Left cardiac atrium (tissue), 4 donors: ENCODE data around the gene IER5L. TPM values are rescaled to one million over a fixed set of nuclear protein-coding genes. Genes with fewer than 3 reads are reported as not detected.

Experiments used
- ATAC-seq, 2 donors: fragments of 200-7000 bp; cut with Tn5 transposase; one replicate each; pipeline ENCODE4 v1.9.1; 2020; ENCODE audit warnings: mild to moderate bottlenecking in 2 of 2, moderate library complexity in 2 of 2
- DNase-seq: peaks from one replicate; pipeline ENCODE4 v3.0.0-alpha.2; 2020
- intact Hi-C, 2 donors: fragments of 100-400 bp; cut with DNase I; formaldehyde crosslinking; loops; one replicate each; pipeline versions ENCODE4 v1.14.1 to v1.15.1; 2022 to 2023
- long read RNA-seq: library from polyadenylated mRNA; unstranded; transcript quantifications from one replicate; pipeline ENCODE4 v2.0.0, GENCODE V29; 2021
- total RNA-seq, 2 donors: library from RNA; stranded (reverse); fragmentation: NEBNext Ultra II Directional; extraction: Animal tissue kit (Norgen Biotek cat#: 25700); gene quantifications; one replicate each; pipeline ENCODE4 v1.2.1, GENCODE V29; 2021
- donor health status: DM: no; HTN: yes; CAD: no.
- donor health status: DM: no; HTN: yes; CAD: no; lungs with severe emphysema.
- donor health status: DM: yes; HTN: yes; CAD: no.
- donor health status: Dilated cardiomyopathy.

The IER5L gene
- total RNA-seq: 10 to 100 TPM in 1 of 2 donors, 1 to 10 TPM in 1; 5.4 to 13.1 TPM
- long read RNA-seq: 0 reads

DNA sequence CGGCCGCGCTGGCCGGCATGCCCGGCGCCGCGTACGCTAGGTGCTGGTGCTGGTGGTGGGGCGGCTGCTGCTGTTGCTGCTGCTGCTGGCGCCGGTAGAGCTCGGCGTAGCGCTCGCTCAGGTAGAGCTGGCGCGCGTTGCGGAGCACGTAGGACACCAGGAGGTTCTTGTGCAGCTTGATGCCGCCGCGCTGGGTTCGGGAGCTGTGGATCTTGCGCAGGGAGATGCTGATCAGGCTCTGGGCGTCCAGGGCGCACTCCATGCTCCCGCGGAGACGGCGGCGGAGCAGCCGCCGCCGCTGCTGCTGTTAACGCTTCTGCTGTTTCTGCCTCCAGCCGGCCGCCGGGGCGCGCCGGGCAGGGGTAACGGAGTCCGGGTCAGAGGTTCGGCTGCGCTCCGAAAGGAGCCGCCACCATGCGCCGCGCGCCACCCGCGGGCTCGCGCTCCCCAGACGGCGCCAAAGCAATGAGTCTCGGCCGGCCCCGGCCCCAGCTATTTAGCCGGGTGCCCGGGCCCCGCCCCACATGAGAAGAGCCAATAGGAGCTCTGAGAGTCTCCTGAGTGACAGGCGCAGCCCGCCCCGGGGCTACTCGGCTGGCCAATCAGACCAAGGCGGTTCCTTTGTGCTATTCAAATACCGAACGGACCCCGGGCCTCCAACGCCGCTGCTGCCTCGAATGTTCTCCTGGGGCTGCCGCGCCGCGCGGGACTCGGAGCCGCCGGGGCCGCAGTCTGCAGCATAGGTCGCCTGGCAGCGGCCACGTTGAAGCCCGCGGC is at the start of gene IER5L:
IER5L (minus strand) TSS at position 471 of the 777 bp plus-strand sequence; CDS start at position 262, 209 bp downstream.
- intact Hi-C loops: loop anchor here (10.0 kb wide), 4 partner anchors 77 to 437 kb away; no protein-coding TSS in a partner anchor
- ATAC-seq (peak; percentile 82 to 86), DNase-seq (peak; percentile 96)

DNA sequence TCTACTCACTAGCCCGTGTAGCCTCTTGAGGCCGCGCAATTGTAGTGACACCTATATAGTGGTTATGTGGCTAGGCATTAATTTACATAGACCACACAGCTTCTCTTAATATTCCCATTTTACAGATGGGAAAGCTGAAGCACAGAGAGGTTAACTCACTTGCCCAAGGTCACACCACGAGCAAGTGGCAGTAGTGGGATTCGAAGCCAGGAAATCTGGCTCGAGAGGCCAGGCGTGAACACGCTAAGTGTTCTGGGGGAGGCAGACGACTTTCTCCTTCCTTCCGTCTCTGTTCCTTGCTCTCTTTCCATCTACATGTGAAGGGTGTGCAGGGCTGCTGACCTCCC is 49.8 kb upstream of the IER5L start:
- intact Hi-C loops: no loop called here
- DNase-seq (no peak), ATAC-seq (no peak)

DNA sequence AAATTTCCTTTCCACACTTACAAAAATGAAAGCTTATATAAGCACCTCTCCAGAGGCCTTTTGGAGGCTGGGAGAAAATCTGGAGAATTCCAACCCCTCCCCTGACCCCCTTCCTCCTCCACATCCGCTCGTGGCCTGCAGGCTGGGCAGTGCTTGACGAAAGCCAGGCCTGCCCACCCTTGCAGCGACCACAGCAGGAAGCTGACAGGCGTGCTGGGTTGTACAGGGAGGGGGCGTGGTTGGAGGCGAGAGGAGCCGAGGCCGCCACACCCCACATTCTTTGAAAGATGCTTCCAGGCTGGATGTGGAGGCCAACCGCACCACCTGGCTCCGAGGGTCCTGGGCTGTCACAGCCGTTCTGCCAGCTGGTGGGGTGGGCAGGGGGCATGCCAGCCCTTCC is 47.8 kb upstream of the IER5L start:
- intact Hi-C loops: no loop called here
- peak; percentile 93 to 95 for ATAC-seq

DNA sequence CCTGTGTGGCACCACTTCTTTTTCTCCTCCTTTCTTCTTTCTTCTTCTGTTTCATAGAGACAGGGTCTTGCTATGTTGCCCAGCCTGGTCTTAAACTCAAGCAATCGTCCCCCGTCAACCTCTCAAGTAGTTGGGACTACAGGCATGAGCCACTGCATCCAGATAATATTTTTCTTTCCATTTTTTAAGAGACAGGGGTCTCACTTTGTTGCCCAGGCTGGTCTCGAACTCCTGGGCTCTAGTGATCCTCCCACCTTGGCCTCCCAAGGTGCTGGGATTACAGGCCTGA is 47.4 kb upstream of the IER5L start:
- intact Hi-C loops: no loop called here
- ATAC-seq (no peak), DNase-seq (no peak)

More for the DNA sequence above, 47.8 kb upstream of the IER5L start:
- DNase-seq: peak; percentile 89

DNA sequence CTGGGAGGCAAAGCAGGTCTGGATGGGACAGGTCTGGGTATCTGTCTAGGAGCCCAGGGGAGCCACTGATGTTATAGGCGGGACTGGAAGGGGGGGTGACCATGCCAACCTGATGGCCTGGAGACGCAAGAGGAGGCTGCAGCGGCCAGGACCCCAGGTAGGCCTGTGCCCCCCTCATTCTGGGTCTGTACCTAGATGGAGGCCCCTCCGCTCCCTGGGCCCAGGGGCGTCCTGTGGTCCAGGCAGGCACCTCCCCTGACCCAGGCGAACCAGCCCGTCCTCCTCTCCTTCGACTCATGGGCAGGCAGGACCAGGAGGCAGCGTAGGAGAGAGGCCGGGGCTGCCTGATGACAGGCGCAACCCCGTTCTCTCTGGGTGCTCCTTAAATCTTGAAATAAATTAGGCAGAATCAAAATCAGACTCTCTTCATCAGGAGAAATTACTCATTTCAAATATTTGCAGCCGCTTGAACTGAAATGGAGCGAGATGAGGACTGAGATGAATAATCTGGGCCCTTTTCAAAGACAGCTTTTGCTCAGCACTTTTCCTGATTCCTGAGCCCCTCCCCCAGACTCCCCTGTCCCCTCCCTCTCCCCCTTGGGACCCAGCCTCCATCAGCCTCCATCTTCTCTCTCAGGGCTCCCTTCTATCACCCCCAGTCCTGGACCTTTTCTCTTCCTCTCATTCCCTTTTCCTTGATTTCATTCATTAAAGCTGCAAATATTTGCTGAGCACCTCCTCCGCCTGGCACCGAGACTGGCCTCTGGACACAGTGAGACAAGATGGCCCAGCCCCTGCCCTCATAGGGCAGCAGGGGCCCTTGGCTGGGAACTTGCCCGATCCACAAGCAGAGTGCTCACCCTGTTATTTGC is 46.8 kb upstream of the IER5L start:
- ATAC-seq: no peak
- DNase-seq: no peak
- intact Hi-C loops: no loop called here

DNA sequence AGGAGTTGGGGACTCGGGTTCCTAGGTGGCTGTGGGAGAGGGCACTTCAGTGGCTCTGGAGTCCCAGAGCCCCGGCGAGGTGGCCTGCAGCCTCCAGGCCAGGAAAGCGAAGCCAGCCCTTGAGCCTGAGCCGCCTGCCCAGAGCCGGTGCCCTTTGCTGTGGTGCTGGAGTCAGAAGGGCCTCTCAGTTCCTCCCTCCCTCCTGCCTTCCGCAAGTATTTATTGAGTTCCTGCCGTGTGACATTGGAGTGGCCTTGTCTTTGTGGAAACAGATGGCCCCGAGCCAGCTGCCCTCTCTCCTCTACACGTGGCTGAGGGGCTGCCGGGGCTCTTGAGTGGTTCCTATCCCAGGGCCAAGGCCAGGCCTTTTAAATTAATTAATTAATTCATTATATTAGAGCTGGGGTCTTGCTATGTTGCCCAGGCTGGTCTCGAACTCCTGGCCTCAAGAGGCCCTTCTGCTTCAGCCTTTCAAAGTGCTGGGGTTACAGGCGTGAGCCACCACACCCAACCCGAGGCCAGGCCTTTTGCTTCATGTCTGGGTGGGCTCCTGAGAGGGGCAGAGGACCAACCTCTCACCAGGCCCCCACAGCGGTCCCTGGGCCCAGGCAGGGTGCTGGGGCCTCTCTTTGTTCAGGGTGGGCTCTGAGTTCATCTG is 45.6 kb upstream of the IER5L start:
- DNase-seq: no peak
- no peak for ATAC-seq
- intact Hi-C loops: no loop called here

DNA sequence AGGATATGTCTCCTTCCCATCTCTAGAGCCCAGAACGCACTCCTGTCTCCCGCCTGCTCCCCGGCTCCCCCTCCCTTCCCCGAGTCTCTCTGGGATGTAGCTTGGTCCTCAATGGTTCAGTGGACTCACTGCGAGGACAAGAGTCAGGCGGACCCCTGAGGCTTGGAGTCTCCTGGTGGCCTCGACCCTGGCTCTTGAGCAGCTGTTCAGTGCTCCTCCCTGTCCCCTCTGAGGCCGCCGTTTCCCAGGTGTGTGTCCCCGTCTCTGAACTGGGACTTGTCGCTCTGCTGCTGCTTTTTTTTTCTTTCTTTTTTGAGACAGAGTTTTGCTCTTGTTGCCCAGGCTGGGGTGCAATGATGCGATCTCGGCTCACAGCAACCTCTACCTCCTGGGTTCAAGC is 44.8 kb upstream of the IER5L start:
- intact Hi-C loops: no loop called here
- DNase-seq (no peak), ATAC-seq (no peak)

DNA sequence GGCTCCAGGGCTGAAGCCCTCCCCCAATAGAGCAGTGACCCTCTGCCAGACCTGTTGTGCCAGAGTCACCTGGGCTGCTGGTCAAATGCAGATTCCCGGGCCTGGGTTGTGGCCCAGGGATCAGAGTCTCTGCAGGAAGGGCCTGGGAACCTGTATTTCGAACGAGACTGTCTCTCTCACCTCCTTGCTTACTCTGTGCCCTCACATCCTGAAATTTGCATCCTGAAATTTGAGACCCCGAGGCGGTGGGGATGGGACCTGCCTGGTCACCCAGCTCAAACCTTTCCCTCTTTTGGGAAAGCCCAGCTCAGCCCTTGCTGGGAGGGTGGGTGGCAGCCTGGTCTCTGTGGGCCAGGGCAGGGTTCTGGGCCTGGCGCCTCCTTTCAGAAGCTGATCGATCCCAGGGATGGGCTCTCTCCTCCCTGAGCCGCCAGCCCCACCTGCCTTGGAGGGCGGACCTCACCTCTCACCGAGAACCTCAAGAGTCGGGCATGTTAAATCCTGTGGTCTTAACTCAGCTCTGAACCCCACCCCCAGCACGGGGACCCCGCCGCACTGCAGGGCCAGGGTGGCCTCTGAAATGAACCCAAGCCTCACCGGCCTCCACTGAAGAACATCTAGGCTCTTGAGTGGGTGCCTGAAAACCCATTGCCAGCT is 44.0 kb upstream of the IER5L start:
- no peak for ATAC-seq

DNA sequence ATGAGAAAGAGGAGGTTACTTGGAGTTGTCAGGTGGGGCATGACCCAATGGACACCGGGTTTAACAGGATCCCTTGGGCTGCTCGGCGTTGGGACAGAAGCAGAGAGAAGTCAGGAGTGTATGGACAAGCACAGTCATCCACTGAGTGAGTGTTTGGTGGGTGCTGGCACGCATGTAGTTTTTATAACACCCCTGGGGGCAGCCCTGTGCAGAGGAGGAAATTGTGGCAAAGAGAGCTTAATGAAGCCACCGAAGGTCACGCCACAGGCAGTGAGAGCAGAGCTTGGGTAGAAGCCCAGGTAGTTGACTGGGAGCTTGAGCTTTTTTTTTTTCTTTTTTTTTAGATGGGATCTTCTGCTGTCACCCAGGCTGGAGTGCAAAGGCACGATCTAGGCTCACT is 43.2 kb upstream of the IER5L start:
- ATAC-seq (no peak), DNase-seq (no peak)
- intact Hi-C loops: no loop called here

More for the DNA sequence above, 44.0 kb upstream of the IER5L start:
- intact Hi-C loops: no loop called here
- DNase-seq: no peak

DNA sequence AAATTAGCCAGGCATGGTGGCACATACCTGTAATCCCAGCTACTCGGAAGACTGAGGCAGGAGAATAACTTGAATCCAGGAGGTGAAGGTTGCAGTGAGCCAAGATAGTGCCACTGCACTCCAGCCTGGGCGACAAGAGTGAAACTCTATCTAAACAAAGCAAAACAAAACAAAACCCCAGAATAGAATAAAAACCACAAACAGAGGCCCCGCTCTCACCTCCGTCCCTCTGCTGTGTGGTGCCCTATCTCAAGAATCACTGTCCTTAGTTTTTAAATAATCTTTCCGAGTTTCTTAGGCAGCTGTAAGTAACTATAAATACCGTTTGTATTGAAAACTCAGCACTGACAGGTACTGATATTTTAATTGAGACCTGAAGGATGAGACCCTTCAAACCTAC is 42.7 kb upstream of the IER5L start:
- ATAC-seq (no peak), DNase-seq (no peak)
- intact Hi-C loops: no loop called here

DNA sequence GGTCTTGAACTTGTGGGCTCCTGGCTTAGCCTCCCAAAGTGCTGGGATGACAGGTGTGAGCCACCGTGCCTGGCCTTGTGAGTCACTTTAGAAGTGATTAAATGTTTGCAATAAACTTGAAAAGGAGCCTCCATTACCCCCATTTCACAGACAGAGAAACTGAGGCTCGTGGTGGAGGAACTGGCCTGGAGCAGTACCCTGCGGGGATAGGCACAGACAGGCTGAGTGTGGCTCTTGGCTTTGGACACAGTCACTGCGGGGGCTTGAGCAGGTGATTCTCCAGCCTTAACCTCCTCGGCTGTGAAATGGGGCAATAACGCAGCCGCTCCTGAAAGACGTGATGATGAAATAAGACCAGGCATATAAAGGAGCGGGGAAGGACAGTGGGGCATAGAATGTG is 40.9 kb upstream of the IER5L start:
- DNase-seq (no peak), ATAC-seq (no peak)
- intact Hi-C loops: no loop called here

DNA sequence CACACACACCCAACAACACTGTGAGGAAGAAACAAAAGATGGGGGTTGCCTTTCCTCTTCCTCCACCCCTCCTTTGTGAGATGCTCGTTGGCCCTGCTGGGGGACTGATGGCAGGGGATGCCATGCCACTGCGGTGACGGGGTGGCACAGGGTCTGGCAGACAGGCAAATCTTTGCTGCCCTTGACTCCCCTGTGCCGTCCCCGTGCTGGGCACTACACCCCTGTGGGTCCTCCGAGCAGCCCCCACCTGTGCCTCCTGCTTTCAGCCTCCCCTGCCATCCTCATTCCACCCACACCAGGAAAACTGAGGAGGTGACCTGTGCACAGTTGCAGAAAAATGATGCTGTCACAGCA is 40.2 kb upstream of the IER5L start:
- DNase-seq (no peak), ATAC-seq (peak; percentile 6 to 8)
- intact Hi-C loops: no loop called here

DNA sequence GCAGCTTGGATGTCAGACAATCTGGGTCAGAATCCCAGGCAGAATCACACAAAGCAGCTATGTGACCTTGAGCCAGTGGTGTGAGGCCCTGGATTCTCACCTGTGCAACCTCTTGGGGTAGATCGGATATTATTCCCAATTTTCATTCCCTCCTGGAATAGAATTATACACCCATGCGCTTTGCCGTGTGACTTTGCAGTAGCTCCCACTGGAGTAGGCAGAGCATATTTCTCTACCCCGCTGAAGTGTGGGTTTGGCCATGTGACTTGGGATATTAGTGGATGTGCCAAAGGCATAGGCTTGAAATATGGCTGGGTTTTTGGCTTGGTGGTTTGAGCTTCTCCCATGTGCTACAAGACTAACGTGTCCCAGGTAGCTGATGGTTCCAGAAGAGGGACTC is 35.5 kb upstream of the IER5L start:
- DNase-seq (no peak), ATAC-seq (no peak)
- intact Hi-C loops: no loop called here

DNA sequence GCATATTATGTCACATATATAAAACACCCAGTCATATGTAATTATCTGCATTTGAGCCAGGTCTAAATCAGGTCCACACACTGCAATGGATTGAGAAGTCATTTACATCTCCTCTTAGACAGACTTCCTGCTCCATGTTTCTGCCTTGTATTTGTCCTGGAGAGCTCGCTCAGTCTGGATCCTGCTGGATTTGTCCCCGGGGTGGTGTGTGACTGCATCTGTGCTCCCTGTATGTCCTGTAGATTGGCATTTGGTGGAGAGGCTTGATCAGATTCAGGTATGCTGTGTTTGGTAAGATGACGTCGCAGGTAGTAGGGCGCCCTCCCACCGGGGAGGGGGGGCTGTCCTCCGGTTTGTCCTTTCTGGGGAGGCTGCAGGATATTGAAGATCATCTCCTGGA is 33.6 kb upstream of the IER5L start:
- ATAC-seq: no peak
- DNase-seq: no peak
- intact Hi-C loops: no loop called here

DNA sequence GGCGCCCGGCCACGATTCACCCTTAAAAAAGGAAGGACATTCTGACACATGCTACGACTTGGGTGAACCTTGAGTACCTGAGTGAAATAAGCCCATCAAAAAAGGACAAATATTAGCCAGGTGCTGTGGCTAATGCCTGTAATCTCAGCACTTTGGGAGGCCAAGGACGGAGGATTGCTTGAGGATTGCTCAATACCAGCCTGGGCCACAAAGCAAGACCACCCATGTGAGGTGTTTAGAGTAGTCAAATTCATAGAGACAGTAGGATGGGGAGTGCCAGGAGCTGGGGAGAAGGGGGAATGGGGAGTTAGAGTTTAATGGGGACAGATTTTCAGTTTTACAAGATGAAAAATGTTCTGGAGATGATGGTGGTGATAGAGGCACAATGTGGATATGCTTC is 32.1 kb upstream of the IER5L start:
- DNase-seq (no peak), ATAC-seq (no peak)
- intact Hi-C loops: no loop called here

DNA sequence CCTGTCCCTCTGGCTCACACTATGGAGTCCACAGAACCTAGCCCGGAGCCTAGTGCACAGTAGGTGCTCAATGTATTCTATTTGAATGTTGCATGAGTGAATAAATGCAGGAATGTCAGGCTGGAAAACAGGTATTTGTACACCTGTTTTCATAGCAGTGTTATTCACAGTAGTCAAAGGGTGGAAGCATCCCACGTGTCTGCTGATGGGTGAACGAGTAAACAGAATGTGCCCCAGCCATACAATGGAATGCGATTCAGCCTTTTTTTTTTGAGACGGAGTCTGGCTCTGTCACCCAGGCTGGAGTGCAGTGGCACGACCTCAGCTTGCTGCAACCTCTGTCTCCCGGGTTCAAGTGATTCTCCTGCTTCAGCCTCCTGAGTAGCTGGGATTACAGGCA is 31.5 kb upstream of the IER5L start:
- ATAC-seq (no peak), DNase-seq (no peak)
- intact Hi-C loops: no loop called here

DNA sequence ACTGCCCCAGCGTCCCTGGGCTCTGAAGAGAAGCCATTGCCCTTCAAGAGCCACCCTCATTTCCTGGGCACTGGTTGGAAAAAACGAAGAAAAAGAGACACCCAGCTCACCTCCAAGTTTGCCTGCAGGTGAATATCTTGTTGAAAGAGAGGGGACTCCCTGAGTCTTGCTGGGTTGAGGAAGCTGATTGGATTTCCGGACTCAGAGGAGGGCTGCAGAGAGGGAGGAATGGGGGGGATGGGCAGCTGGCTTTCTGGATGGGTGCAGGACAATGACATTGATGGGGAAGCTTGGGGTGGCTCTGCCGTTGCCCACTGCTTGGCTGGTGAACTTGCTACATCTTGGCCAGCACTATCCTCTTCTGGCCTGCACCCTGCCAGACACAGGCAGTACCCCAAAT is 31.0 kb upstream of the IER5L start:
- no peak for DNase-seq
- no peak for ATAC-seq
- intact Hi-C loops: no loop called here

DNA sequence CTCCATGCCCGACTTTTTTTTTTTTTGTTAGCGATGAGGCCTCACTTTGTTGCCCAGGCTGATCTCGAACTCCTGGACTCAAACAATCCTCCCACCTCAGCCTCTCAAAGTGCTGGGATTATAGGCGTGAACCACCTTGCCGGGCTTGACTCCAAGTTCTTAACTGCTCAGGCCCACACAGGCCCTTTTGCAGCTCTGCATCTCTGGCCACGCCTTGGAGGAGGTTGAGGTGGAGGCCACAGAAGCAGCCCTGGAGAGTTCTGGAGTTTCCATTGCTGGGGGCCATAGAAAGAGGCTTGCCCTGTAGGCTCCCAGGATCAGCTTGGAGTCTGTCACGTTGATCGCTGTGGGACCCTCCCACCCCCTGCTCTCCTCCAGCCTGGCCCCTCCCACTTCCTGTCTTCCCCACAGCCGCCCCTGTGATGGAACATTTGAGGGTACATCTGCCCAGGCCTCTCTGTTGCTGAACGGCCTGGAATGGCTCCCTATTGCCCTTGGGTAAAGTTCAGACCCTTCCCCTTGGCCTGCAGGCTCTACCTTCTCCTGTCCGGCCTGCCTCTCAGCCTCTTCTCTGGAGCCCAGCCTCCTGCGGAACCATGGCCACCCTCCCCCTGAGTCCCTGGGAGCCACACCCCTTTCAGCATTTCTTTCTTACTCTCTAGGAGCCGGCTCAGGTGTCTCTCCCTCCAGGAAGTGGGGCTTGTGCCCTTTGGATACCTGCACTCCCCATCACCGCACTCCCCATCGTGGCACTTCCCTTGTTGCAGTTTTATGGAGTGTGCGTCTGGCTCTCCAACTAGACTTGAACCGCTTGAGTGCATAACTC is 30.4 kb upstream of the IER5L start:
- no peak for DNase-seq
- no peak for ATAC-seq
- intact Hi-C loops: no loop called here

DNA sequence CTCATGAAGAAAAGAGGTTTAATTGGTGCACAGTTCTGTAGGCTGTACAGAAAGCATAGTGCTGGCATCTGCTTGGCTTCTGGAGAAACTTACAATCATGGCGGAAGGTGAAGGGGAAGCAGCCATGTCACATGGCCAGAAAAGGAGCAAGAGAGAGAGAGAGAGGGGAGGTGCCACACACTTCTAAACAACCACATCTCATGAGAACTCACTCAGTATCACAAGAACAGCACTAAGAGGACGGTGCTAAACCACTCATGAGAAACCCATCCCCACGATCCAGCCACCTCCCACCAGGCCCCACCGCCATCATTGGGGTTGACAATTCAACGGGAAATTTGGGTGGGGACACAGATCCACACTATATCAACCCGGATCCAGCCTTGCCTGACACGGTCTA is 28.8 kb upstream of the IER5L start:
- no peak for DNase-seq
- intact Hi-C loops: no loop called here

More for the DNA sequence above, 28.8 kb upstream of the IER5L start:
- no peak for ATAC-seq
